Transverse colon (tissue), 4 donors: ENCODE measurements around the gene MMP19. TPM values are rescaled to one million over a fixed set of nuclear protein-coding genes. Genes with fewer than 3 reads are reported as not detected.

Experiments used
- DNase-seq: peaks from one replicate; pipeline ENCODE4 v3.0.0-alpha.2; 2019
- H3K27ac ChIP-seq, 4 donors: fragments of 200-600 bp; sonication (generic); 2 replicates each; pipeline ENCODE4 v1.5.1; 2016 to 2018; ENCODE audit warnings: inconsistent platforms in 4 of 4
- H3K27me3 ChIP-seq: fragments of 200-600 bp; sonication (generic); 2 replicates; pipeline ENCODE4 v1.5.1; 2017; ENCODE audit warnings: inconsistent platforms
- H3K36me3 ChIP-seq, 4 donors: fragments of 200-600 bp; sonication (generic); 2 replicates each; pipeline ENCODE4 v1.5.1; 2017 to 2019; ENCODE audit warnings: inconsistent platforms in 4 of 4
- H3K4me1 ChIP-seq, 4 donors: fragments of 200-600 bp; sonication (generic); 2 replicates each; pipeline ENCODE4 v1.5.1; 2017 to 2020; ENCODE audit warnings: inconsistent platforms in 4 of 4
- H3K4me3 ChIP-seq, 4 donors: fragments of 200-600 bp; sonication (generic); 1 replicate in 1 of 4; 2 replicates in 3 of 4; pipeline versions ENCODE4 v1.5.1 to v1.6.1; 2017 to 2019; ENCODE audit warnings: inconsistent platforms in 4 of 4
- H3K9me3 ChIP-seq, 2 donors: fragments of 200-600 bp; sonication (generic); 2 replicates each; pipeline ENCODE4 v1.5.1; 2017 to 2019; ENCODE audit warnings: inconsistent platforms in 2 of 2
- CTCF ChIP-seq, 5 experiments: fragments of 200-600 bp in 3 of 5; fragments of 450-650 bp in 2 of 5; sonication (generic) in 3 of 5; IDR thresholded peaks; 1 replicate in 2 of 5; 2 replicates in 3 of 5; pipeline ENCODE4 v1.5.1; 2016 to 2017; ENCODE audit warnings: antibody characterized with exemption in 5 of 5, inconsistent platforms in 3 of 5, mild to moderate bottlenecking in 2 of 5, moderate library complexity in 1 of 5
- EP300 ChIP-seq: sonication (generic); formaldehyde crosslinking; IDR thresholded peaks from one replicate; pipeline ENCODE4 v1.6.1; 2017; ENCODE audit warnings: antibody characterized with exemption, low read depth
- POLR2A ChIP-seq: fragments of 450-650 bp; IDR thresholded peaks from one replicate; pipeline ENCODE4 v1.6.1; 2016; ENCODE audit warnings: antibody characterized with exemption, mild to moderate bottlenecking, moderate library complexity
- POLR2AphosphoS5 ChIP-seq, 3 donors: sonication (generic); formaldehyde crosslinking; IDR thresholded peaks; one replicate each; pipeline ENCODE4 v1.6.1; 2016; ENCODE audit warnings: antibody characterized with exemption in 3 of 3
- WGBS, 2 donors: methylation state at CpG; one replicate each; pipeline ENCODE4 v1.1.5; 2018; ENCODE audit warnings: low coverage in 1 of 2; 5-methylcytosine and 5-hydroxymethylcytosine counted together
- in situ Hi-C, 4 donors: fragments of 200-750 bp; cut with MboI; loops; one replicate each; pipeline versions ENCODE4 v1.15.0 to v1.15.1; 2017; ENCODE audit warnings: low sequenced_read_pairs in 3 of 4, low pct_ligation_motif_present in 1 of 4, low pct_unique_long_range_greater_than_20kb in 1 of 4
- intact Hi-C: fragments of 100-400 bp; cut with DNase I; formaldehyde crosslinking; loops from one replicate; pipeline ENCODE4 v1.15.1; 2023; ENCODE audit warnings: low total_unique reads
- total RNA-seq, 4 donors: library from RNA; depleted of rRNA; stranded (reverse); fragments of >200 nt; gene quantifications; one replicate each; pipeline ENCODE4 v1.1.0, GENCODE V29; 2016

Gene MMP19
- total RNA-seq, 4 donors from 2014 or later = 5.2 to 29.2 (median 14.8) TPM

DNA sequence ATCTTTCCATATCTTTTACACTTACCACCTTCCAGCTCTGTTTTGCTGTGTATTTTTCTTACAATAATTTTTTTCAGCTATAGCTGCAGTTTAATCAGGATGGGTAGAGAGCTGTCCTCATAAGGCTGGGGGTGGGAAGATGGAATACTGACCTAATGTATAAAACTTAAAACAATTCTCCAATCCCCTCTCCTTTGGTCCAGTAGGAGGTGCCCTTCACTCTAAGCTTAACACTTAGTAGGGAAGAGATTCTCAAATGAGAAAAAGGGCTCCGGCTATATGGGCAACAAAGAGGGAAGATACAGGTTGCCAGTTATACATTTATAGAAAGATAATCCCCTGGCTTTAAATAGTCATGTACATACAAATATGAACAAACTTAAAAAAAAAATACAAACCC is 22.1 kb downstream of the MMP19 start:
- WGBS, 2 donors = 83 to 90% methylated on average over 1 of the region's 1 CpG
- Histone ChIP-seq H3K4me1 (peaks cover 11 to 42% (median 26%) of the 10 kb centered on the region in 4 donors), H3K9me3 (no peaks in the 10 kb centered on the region), H3K36me3 (peaks cover 0 to 33% (median 13%) of the 10 kb centered on the region in 4 donors), H3K4me3 (no peak overlapping the region), H3K27me3 (no peaks in the 10 kb centered on the region), H3K27ac (no peak overlapping the region)
- TF ChIP-seq EP300 (no peak), CTCF (IDR thresholded peaks at IDR 0.05) (no peak), POLR2AphosphoS5 (IDR thresholded peaks at IDR 0.05) (no peak), POLR2A (no peak)
- DNase-seq = no peak
- intact Hi-C loops = loop anchor here (10.0 kb wide), 1 partner anchor 76 kb away; the partner anchor contains the start of gene GDF11
- in situ Hi-C loops = loop anchor here in 1 of 4 donors (25.0 kb wide), 1 partner anchor 117 kb away; the partner anchor contains the start of genes DGKA and PYM1

DNA sequence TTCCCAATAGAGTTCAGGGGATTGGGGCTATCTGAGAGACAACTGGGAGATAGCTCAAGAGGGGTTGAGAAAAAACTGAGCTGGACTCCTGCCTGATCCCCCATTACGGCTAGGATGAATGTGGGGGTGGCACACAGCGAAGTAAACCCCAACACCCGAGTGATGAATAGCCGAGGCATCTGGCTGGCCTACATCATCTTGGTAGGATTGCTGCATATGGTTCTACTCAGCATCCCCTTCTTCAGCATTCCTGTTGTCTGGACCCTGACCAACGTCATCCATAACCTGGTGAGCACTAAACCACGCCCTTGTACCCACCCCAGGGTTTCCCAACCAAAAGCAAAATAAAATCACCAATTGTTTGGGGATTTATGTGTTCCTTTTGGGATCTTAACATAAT is 23.9 kb downstream of the MMP19 start:
- H3K36me3 ChIP-seq = peaks cover 0 to 33% (median 13%) of the 10 kb centered on the region in 4 donors
- H3K27me3 ChIP-seq = no peaks in the 10 kb centered on the region
- H3K9me3 ChIP-seq = no peaks in the 10 kb centered on the region
- H3K4me3 ChIP-seq = peak overlapping the region in 2 of 4 donors; percentile 84 to 87
- in situ Hi-C loops (loop anchor here (10.0 to 25.0 kb wide), 4 partner anchors 84 to 126 kb away; partner anchors contain the start of genes DGKA (in 2 of the 4) and PYM1 (in 1 of the 4)), intact Hi-C loops (no loop called here)
- DNase-seq = no peak
- TF ChIP-seq POLR2A = no peak
- no peak for TF ChIP-seq EP300
- TF ChIP-seq POLR2AphosphoS5 (IDR thresholded peaks at IDR 0.05) = no peak
- no peak for TF ChIP-seq CTCF (IDR thresholded peaks at IDR 0.05)
- peak overlapping the region; percentile 88 to 94 (median 90) for H3K27ac ChIP-seq
- peaks cover 19 to 49% (median 30%) of the 10 kb centered on the region in 4 donors for H3K4me1 ChIP-seq
- 49 to 54% methylated on average over 3 to 6 of the region's 6 CpGs for WGBS, 2 donors

DNA sequence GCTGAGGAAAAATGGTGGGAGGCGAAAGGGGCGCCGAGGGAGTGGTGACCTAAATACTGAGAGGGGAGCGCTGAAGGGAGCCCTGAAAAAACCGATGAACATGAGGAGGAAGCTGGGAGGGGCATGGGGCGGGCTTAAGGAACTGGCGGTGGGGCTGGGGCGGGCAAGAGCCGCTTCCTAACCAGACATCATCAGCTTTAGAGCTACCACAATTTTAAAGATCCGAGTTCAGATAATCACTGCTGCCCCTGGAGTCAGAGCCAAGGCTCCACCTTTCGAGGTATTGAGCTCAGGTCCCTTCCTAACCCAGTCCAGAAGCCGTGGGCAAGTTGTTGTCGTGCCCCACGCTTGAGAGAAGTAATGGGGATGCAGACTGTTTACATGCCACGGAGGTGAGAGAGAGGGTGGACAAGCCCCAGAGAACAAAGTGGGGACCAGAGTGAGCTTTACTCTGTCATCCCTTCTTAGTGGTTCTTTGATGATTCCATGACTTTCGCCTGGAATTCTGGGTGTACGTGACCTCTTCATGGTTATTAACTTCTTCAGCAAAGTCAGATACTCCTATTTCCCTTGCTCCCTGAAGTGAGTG is 24.5 kb downstream of the MMP19 start:
- 1 to 8% methylated on average over 2 to 17 of the region's 17 CpGs for WGBS, 2 donors
- H3K4me3 ChIP-seq = peak overlapping the region; percentile 59 to 87 (median 78)
- no peaks in the 10 kb centered on the region for H3K9me3 ChIP-seq
- H3K27me3 ChIP-seq = no peaks in the 10 kb centered on the region
- DNase-seq = no peak
- TF ChIP-seq CTCF (IDR thresholded peaks at IDR 0.05) (no peak), POLR2A (no peak), EP300 (no peak), POLR2AphosphoS5 (IDR thresholded peaks at IDR 0.05) (no peak)
- H3K36me3 ChIP-seq = peaks cover 0 to 36% (median 13%) of the 10 kb centered on the region in 4 donors
- peak overlapping the region; percentile 88 to 94 (median 90) for H3K27ac ChIP-seq
- intact Hi-C loops = no loop called here
- in situ Hi-C loops = loop anchor here (10.0 to 25.0 kb wide), 4 partner anchors 83 to 127 kb away; partner anchors contain the start of genes DGKA (in 2 of the 4) and PYM1 (in 1 of the 4)
- peaks cover 19 to 50% (median 29%) of the 10 kb centered on the region in 4 donors for H3K4me1 ChIP-seq

- intact Hi-C loops (no loop called here), in situ Hi-C loops (loop anchor here (10.0 to 25.0 kb wide), 4 partner anchors 83 to 127 kb away; partner anchors contain the start of genes DGKA (in 2 of the 4) and PYM1 (in 1 of the 4))
- H3K36me3 ChIP-seq = peaks cover 0 to 34% (median 13%) of the 10 kb centered on the region in 4 donors
These were observed 25.2 kb downstream of the MMP19 start, which contains the start of the genes ORMDL2 and SARNP for GRCh38 chr12:55817345-55818139. ORMDL2 (plus strand) TSS chr12:55818041; CDS start chr12:55819000, 959 bp downstream. SARNP (minus strand) TSS chr12:55817724; CDS start chr12:55817701, 23 bp downstream.

More at GRCh38 chr12:55817345-55818139, 25.2 kb downstream of the MMP19 start, which contains the start of the genes ORMDL2 and SARNP:
- no peaks in the 10 kb centered on the region for H3K9me3 ChIP-seq
- no peaks in the 10 kb centered on the region for H3K27me3 ChIP-seq
- H3K27ac ChIP-seq = peak within 1 kb of the TSS; percentile 91 to 97 (median 93)
- H3K4me1 ChIP-seq = peaks cover 19 to 50% (median 29%) of the 10 kb centered on the region in 4 donors
- peak; percentile 98 for DNase-seq
- WGBS, 2 donors = 0 to 1% methylated on average over 13 to 38 of the region's 38 CpGs
- peak within 1 kb of the TSS; percentile 74 to 87 (median 86) for H3K4me3 ChIP-seq
- TF ChIP-seq POLR2A = peak; percentile 87
- TF ChIP-seq POLR2AphosphoS5 (IDR thresholded peaks at IDR 0.05) = peak; percentile 77 to 88 (median 88)
- no peak for TF ChIP-seq EP300
- no peak for TF ChIP-seq CTCF (IDR thresholded peaks at IDR 0.05)
